ENCODE results near the gene CMTM8.
A peak's percentile ranks its signal among the peaks of the same experiment; 100 is the strongest.

Gene CMTM8

GRCh38 chr3:32306072-32306471 is 67.6 kb downstream of the CMTM8 start:
- ChIA-PET CTCF (no interaction called here), POLR2A (no interaction called here)
- no peak for DNase-seq (ENCODE audit: extremely low spot score)
- TF ChIP-seq CTCF (IDR thresholded peaks at IDR 0.05; ENCODE audit: control extremely low read depth, extremely low read depth, low read depth, missing control alignments), result no peak

- DNase-seq (ENCODE audit: extremely low spot score), result no peak
- CTCF ChIA-PET, result interaction anchor here (1.0 to 1.9 kb wide), 2 partner anchors 13 to 58 kb away, joined by 4 to 10 read pairs; no protein-coding TSS in a partner anchor
- POLR2A ChIA-PET, result interaction anchor here (0.5 kb wide), 1 partner anchor 10 kb away, joined by 5 read pairs; no protein-coding TSS in a partner anchor
- no peak for TF ChIP-seq CTCF (IDR thresholded peaks at IDR 0.05; ENCODE audit: control extremely low read depth, extremely low read depth, low read depth, missing control alignments)
Measured at GRCh38 chr3:32307591-32307990, 69.1 kb downstream of the CMTM8 start.

- ChIA-PET CTCF (interaction anchor here (1.0 to 1.9 kb wide), 2 partner anchors 14 to 59 kb away, joined by 4 to 10 read pairs; no protein-coding TSS in a partner anchor), POLR2A (interaction anchor here (0.5 kb wide), 1 partner anchor 11 kb away, joined by 5 read pairs; no protein-coding TSS in a partner anchor)
- no peak for TF ChIP-seq CTCF (IDR thresholded peaks at IDR 0.05; ENCODE audit: control extremely low read depth, extremely low read depth, low read depth, missing control alignments)
- DNase-seq (ENCODE audit: extremely low spot score), result no peak
Measured at GRCh38 chr3:32308378-32308777, 69.9 kb downstream of the CMTM8 start.

GRCh38 chr3:32309654-32310242 is 71.3 kb downstream of the CMTM8 start:
- no peak for TF ChIP-seq CTCF (IDR thresholded peaks at IDR 0.05; ENCODE audit: control extremely low read depth, extremely low read depth, low read depth, missing control alignments)
- ChIA-PET CTCF (interaction anchor here (1.4 to 2.0 kb wide), 3 partner anchors 11 to 13 kb away, joined by 3 to 6 read pairs (median 3); no protein-coding TSS in a partner anchor), POLR2A (no interaction called here)
- DNase-seq (ENCODE audit: extremely low spot score), result peak; percentile 56

GRCh38 chr3:32310336-32310735 is 71.9 kb downstream of the CMTM8 start:
- ChIA-PET CTCF (interaction anchor here (1.2 to 2.0 kb wide), 4 partner anchors 10 to 471 kb away, joined by 3 to 6 read pairs (median 3); no protein-coding TSS in a partner anchor), POLR2A (no interaction called here)
- TF ChIP-seq CTCF (IDR thresholded peaks at IDR 0.05; ENCODE audit: control extremely low read depth, extremely low read depth, low read depth, missing control alignments), result no peak
- no peak for DNase-seq (ENCODE audit: extremely low spot score)

- DNase-seq (ENCODE audit: extremely low spot score), result no peak
- POLR2A ChIA-PET, result no interaction called here
- CTCF ChIA-PET, result interaction anchor here (1.0 to 2.1 kb wide), 7 partner anchors 9 to 470 kb away, joined by 3 to 12 read pairs (median 4); no protein-coding TSS in a partner anchor
- no peak for TF ChIP-seq CTCF (IDR thresholded peaks at IDR 0.05; ENCODE audit: control extremely low read depth, extremely low read depth, low read depth, missing control alignments)
Measured at GRCh38 chr3:32310918-32311839, 72.7 kb downstream of the CMTM8 start.

All from GM10248 (cell line).